H9 (cell line): Measurements from ENCODE around the gene C5AR1. TPM values are rescaled to one million over a fixed set of nuclear protein-coding genes. Genes with fewer than 3 reads are reported as not detected.

Source experiments
- DNase-seq: peaks from one replicate; pipeline ENCODE4 v3.0.0-alpha.2; 2017
- H2AFZ ChIP-seq: one replicate; pipeline ENCODE4 v1.6.1; 2013; ENCODE audit warnings: mild to moderate bottlenecking, low read length, control low read depth, moderate library complexity
- H2AK5ac ChIP-seq: 2 replicates; pipeline ENCODE4 v1.6.1; 2013; ENCODE audit warnings: low read length, control low read depth, mixed read lengths; ENCODE audit not compliant: insufficient read length
- H2BK120ac ChIP-seq: one replicate; pipeline ENCODE4 v1.6.1; 2013; ENCODE audit warnings: low read depth, mild to moderate bottlenecking, low read length, control low read depth, inconsistent platforms; ENCODE audit not compliant: poor library complexity, severe bottlenecking
- H2BK12ac ChIP-seq: 2 replicates; pipeline ENCODE4 v1.6.1; 2013; ENCODE audit warnings: low read length, control low read depth, mixed read lengths, low read depth; ENCODE audit not compliant: insufficient read length
- H2BK15ac ChIP-seq: 2 replicates; pipeline ENCODE4 v1.6.1; 2013; ENCODE audit warnings: low read depth, low read length, control low read depth
- H2BK20ac ChIP-seq: one replicate; pipeline ENCODE4 v1.6.1; 2013; ENCODE audit warnings: low read depth, mild to moderate bottlenecking, low read length, control low read depth, inconsistent platforms; ENCODE audit not compliant: poor library complexity, severe bottlenecking
- H2BK5ac ChIP-seq: 2 replicates; pipeline ENCODE4 v1.6.1; 2013; ENCODE audit warnings: low read length, control low read depth, mixed read lengths; ENCODE audit not compliant: insufficient read length
- H3K14ac ChIP-seq: 2 replicates; pipeline ENCODE4 v1.6.1; 2013; ENCODE audit warnings: low read length, control low read depth; ENCODE audit not compliant: insufficient read depth
- H3K18ac ChIP-seq: 2 replicates; pipeline ENCODE4 v1.6.1; 2013; ENCODE audit warnings: low read depth, mild to moderate bottlenecking, mixed read lengths, low read length, control low read depth; ENCODE audit not compliant: insufficient read length
- H3K23ac ChIP-seq: 2 replicates; pipeline ENCODE4 v1.6.1; 2013; ENCODE audit warnings: low read length, control low read depth, mixed read lengths, low read depth; ENCODE audit not compliant: insufficient read length
- H3K23me2 ChIP-seq: 2 replicates; pipeline ENCODE4 v1.6.1; 2013; ENCODE audit warnings: low read depth, mild to moderate bottlenecking, mixed read lengths, low read length, control low read depth; ENCODE audit not compliant: insufficient read length, poor library complexity, severe bottlenecking
- H3K27ac ChIP-seq: 2 replicates; pipeline ENCODE4 v1.5.1; 2013; ENCODE audit warnings: low read length, control low read depth, mixed read lengths, low read depth; ENCODE audit not compliant: insufficient read length
- H3K27me3 ChIP-seq: 2 replicates; pipeline ENCODE4 v1.6.1; 2013; ENCODE audit warnings: low read length, control low read depth, inconsistent platforms; ENCODE audit not compliant: insufficient read depth
- H3K4ac ChIP-seq: 2 replicates; pipeline ENCODE4 v1.6.1; 2013; ENCODE audit warnings: low read depth, mild to moderate bottlenecking, control low read depth, inconsistent platforms, low read length, moderate library complexity
- H3K4me1 ChIP-seq: 2 replicates; pipeline ENCODE4 v1.6.1; 2013; ENCODE audit warnings: low read length, control low read depth, inconsistent platforms; ENCODE audit not compliant: insufficient read depth
- H3K4me2 ChIP-seq: 2 replicates; pipeline ENCODE4 v1.6.1; 2013; ENCODE audit warnings: low read length, control low read depth, mixed read lengths; ENCODE audit not compliant: insufficient read length, insufficient read depth
- H3K56ac ChIP-seq: 2 replicates; pipeline ENCODE4 v1.6.1; 2013; ENCODE audit warnings: low read depth, mild to moderate bottlenecking, mixed read lengths, low read length, control low read depth; ENCODE audit not compliant: insufficient read length
- H3K79me1 ChIP-seq: 2 replicates; pipeline ENCODE4 v1.6.1; 2013; ENCODE audit warnings: low read depth, mild to moderate bottlenecking, moderate library complexity, low read length, control low read depth, inconsistent platforms; ENCODE audit not compliant: insufficient read depth, poor library complexity, severe bottlenecking
- H3K79me2 ChIP-seq: 2 replicates; pipeline ENCODE4 v1.6.1; 2013; ENCODE audit warnings: low read length, control low read depth, inconsistent platforms; ENCODE audit not compliant: insufficient read depth
- H3K9ac ChIP-seq: 2 replicates; pipeline ENCODE4 v1.6.1; 2013; ENCODE audit warnings: low read length, control low read depth, mixed read lengths; ENCODE audit not compliant: insufficient read length; ENCODE audit errors: extremely low read depth
- H3K9me3 ChIP-seq: one replicate; pipeline ENCODE4 v1.6.1; 2013; ENCODE audit warnings: low read depth, low read length, inconsistent platforms; ENCODE audit not compliant: control insufficient read depth
- H3T11ph ChIP-seq: one replicate; pipeline ENCODE4 v1.6.1; 2013; ENCODE audit warnings: mild to moderate bottlenecking, low read length, control low read depth, inconsistent platforms
- H4K20me1 ChIP-seq: one replicate; pipeline ENCODE4 v1.6.1; 2013; ENCODE audit not compliant: control insufficient read depth, insufficient read length, insufficient read depth
- H4K5ac ChIP-seq: 2 replicates; pipeline ENCODE4 v1.6.1; 2013; ENCODE audit warnings: low read depth, mild to moderate bottlenecking, mixed read lengths, low read length, control low read depth; ENCODE audit not compliant: insufficient read length
- H4K8ac ChIP-seq: replicated peaks from 2 replicates; pipeline ENCODE4 v1.6.1; 2013; ENCODE audit warnings: low read length, control low read depth, mixed read lengths, low read depth; ENCODE audit not compliant: insufficient read length
- H4K91ac ChIP-seq: 2 replicates; pipeline ENCODE4 v1.6.1; 2013; ENCODE audit warnings: low read depth, mild to moderate bottlenecking, moderate library complexity, mixed read lengths, low read length, control low read depth; ENCODE audit not compliant: insufficient read length
- H3K27ac Mint-ChIP-seq, 3 experiments: 2 replicates in 2 of 3; 3 replicates in 1 of 3; pipeline ENCODE4 v1.8.0; 2020 to 2021; ENCODE audit warnings: mixed read lengths in 3 of 3, mild to moderate bottlenecking in 1 of 3, moderate library complexity in 1 of 3
- H3K27me3 Mint-ChIP-seq: 2 replicates; pipeline ENCODE4 v1.8.0; 2021; ENCODE audit warnings: low read depth, mild to moderate bottlenecking, moderate library complexity, mixed read lengths
- H3K36me3 Mint-ChIP-seq, 3 experiments: 2 replicates in 2 of 3; 3 replicates in 1 of 3; pipeline ENCODE4 v1.8.0; 2020 to 2021; ENCODE audit warnings: low read depth in 3 of 3, mixed read lengths in 3 of 3; ENCODE audit not compliant: insufficient read depth in 1 of 3
- H3K4me1 Mint-ChIP-seq, 2 experiments: 2 replicates each; pipeline ENCODE4 v1.8.0; 2020; ENCODE audit warnings: mixed read lengths in 2 of 2
- H3K4me3 Mint-ChIP-seq, 2 experiments: 2 replicates in 1 of 2; 3 replicates in 1 of 2; pipeline ENCODE4 v1.8.0; 2020 to 2021; ENCODE audit warnings: mild to moderate bottlenecking in 2 of 2, mixed read lengths in 2 of 2, moderate library complexity in 1 of 2
- H3K9me3 Mint-ChIP-seq, 2 experiments: 2 replicates in 1 of 2; 3 replicates in 1 of 2; pipeline ENCODE4 v1.8.0; 2020; ENCODE audit warnings: mild to moderate bottlenecking in 2 of 2, mixed read lengths in 2 of 2, moderate library complexity in 1 of 2
- WGBS: extraction: QIAGEN DNeasy Blood & Tissue Kit; methylation state at CpG from one replicate; pipeline ENCODE4 v1.1.7; 2013; ENCODE audit warnings: missing lambda C conversion rate, low lambda C conversion rate, mixed read lengths; ENCODE audit not compliant: insufficient read length; ENCODE audit errors: extremely low coverage; 5-methylcytosine and 5-hydroxymethylcytosine counted together
- total RNA-seq: library from RNA; stranded (reverse); gene quantifications from 2 replicates; pipeline ENCODE4 v1.2.1, GENCODE V29; 2021
- TF ChIP-seq, protein P1 (sequence below): fragments of 200-600 bp; sonication (generic); conservative IDR thresholded peaks from 3 replicates; pipeline ENCODE4 v1.8.0; 2021; ENCODE audit warnings: antibody characterized with exemption, mild to moderate bottlenecking

Gene C5AR1
- total RNA-seq, 1 experiment from 2014 or later, result 1.8 TPM

DNA sequence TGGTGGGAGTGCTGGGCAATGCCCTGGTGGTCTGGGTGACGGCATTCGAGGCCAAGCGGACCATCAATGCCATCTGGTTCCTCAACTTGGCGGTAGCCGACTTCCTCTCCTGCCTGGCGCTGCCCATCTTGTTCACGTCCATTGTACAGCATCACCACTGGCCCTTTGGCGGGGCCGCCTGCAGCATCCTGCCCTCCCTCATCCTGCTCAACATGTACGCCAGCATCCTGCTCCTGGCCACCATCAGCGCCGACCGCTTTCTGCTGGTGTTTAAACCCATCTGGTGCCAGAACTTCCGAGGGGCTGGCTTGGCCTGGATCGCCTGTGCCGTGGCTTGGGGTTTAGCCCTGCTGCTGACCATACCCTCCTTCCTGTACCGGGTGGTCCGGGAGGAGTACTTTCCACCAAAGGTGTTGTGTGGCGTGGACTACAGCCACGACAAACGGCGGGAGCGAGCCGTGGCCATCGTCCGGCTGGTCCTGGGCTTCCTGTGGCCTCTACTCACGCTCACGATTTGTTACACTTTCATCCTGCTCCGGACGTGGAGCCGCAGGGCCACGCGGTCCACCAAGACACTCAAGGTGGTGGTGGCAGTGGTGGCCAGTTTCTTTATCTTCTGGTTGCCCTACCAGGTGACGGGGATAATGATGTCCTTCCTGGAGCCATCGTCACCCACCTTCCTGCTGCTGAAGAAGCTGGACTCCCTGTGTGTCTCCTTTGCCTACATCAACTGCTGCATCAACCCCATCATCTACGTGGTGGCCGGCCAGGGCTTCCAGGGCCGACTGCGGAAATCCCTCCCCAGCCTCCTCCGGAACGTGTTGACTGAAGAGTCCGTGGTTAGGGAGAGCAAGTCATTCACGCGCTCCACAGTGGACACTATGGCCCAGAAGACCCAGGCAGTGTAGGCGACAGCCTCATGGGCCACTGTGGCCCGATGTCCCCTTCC is 10.5 kb downstream of the C5AR1 start:
- H3K9me3 Mint-ChIP-seq, result no peaks in the 10 kb centered on the region; a peak in 1 of 5 replicates
- H3K23ac ChIP-seq, result no peak overlapping the region
- no peak overlapping the region for H4K5ac ChIP-seq
- no peak for DNase-seq
- H3K4ac ChIP-seq, result no peak overlapping the region
- WGBS, result no CpG with 5 or more reads among the region's 46 CpGs
- peaks cover 12% of the 10 kb centered on the region for H3K27me3 Mint-ChIP-seq
- no peak overlapping the region for H4K8ac ChIP-seq
- H3K79me1 ChIP-seq, result no peaks in the 10 kb centered on the region
- TF ChIP-seq, protein P1, sequence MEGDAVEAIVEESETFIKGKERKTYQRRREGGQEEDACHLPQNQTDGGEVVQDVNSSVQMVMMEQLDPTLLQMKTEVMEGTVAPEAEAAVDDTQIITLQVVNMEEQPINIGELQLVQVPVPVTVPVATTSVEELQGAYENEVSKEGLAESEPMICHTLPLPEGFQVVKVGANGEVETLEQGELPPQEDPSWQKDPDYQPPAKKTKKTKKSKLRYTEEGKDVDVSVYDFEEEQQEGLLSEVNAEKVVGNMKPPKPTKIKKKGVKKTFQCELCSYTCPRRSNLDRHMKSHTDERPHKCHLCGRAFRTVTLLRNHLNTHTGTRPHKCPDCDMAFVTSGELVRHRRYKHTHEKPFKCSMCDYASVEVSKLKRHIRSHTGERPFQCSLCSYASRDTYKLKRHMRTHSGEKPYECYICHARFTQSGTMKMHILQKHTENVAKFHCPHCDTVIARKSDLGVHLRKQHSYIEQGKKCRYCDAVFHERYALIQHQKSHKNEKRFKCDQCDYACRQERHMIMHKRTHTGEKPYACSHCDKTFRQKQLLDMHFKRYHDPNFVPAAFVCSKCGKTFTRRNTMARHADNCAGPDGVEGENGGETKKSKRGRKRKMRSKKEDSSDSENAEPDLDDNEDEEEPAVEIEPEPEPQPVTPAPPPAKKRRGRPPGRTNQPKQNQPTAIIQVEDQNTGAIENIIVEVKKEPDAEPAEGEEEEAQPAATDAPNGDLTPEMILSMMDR, result no peak
- no peak overlapping the region for H2BK120ac ChIP-seq
- H3K14ac ChIP-seq, result no peak overlapping the region
- no peak overlapping the region for H3T11ph ChIP-seq
- no peak overlapping the region for H3K27ac ChIP-seq
- H2BK15ac ChIP-seq, result no peak overlapping the region
- no peak overlapping the region for H4K91ac ChIP-seq
- H2BK12ac ChIP-seq, result no peak overlapping the region
- no peaks in the 10 kb centered on the region for H3K79me2 ChIP-seq
- H3K56ac ChIP-seq, result no peak overlapping the region
- H3K4me1 Mint-ChIP-seq, result peaks cover 0 to 7% of the 10 kb centered on the region in 2 experiments; a peak in 1 of 4 replicates
- no peak overlapping the region for H3K4me3 Mint-ChIP-seq
- H3K4me1 ChIP-seq, result no peaks in the 10 kb centered on the region
- H2BK5ac ChIP-seq, result no peak overlapping the region
- H3K36me3 Mint-ChIP-seq, result no peaks in the 10 kb centered on the region; a peak in 1 of 7 replicates
- no peak overlapping the region for H2AFZ ChIP-seq
- no peak overlapping the region for H3K18ac ChIP-seq
- no peak overlapping the region for H2BK20ac ChIP-seq
- no peak overlapping the region for H3K9ac ChIP-seq
- H3K4me2 ChIP-seq, result no peak overlapping the region
- H3K23me2 ChIP-seq, result peaks cover 3% of the 10 kb centered on the region
- no peak overlapping the region for H3K27ac Mint-ChIP-seq
- no peaks in the 10 kb centered on the region for H4K20me1 ChIP-seq
- no peak overlapping the region for H2AK5ac ChIP-seq
- no peaks in the 10 kb centered on the region for H3K9me3 ChIP-seq
- H3K27me3 ChIP-seq, result no peaks in the 10 kb centered on the region
